AG04449 (cell line): Measurements from ENCODE around the gene TMEM129.

Experiments used
- CTCF ChIA-PET: fragments of 350-600 bp; formaldehyde crosslinking; extraction: SDS; loops from one replicate; lab custom pipeline; 2021; ENCODE audit warnings: antibody characterized with exemption; lab: Yijun Ruan, JAX
- POLR2A ChIA-PET: fragments of 400-600, 350-600 bp; formaldehyde crosslinking; extraction: SDS; loops from one replicate; lab custom pipeline; 2020; ENCODE audit warnings: antibody characterized with exemption, inconsistent platforms; lab: Yijun Ruan, JAX
- DNase-seq: peaks from one replicate; pipeline ENCODE4 v3.0.0-alpha.2; 2010; ENCODE audit warnings: low read depth, low spot score
- H3K4me3 ChIP-seq: 2 replicates; pipeline ENCODE4 v1.5.1; 2011; ENCODE audit warnings: low read depth, mild to moderate bottlenecking, control low read depth, low read length
- TF ChIP-seq, protein P1 (sequence below): IDR thresholded peaks from one replicate; pipeline ENCODE4 v1.5.1; 2011; ENCODE audit warnings: mild to moderate bottlenecking, moderate library complexity, low read length, control low read depth, inconsistent platforms; ENCODE audit not compliant: insufficient read depth; ENCODE audit errors: missing control alignments

Gene TMEM129

DNA sequence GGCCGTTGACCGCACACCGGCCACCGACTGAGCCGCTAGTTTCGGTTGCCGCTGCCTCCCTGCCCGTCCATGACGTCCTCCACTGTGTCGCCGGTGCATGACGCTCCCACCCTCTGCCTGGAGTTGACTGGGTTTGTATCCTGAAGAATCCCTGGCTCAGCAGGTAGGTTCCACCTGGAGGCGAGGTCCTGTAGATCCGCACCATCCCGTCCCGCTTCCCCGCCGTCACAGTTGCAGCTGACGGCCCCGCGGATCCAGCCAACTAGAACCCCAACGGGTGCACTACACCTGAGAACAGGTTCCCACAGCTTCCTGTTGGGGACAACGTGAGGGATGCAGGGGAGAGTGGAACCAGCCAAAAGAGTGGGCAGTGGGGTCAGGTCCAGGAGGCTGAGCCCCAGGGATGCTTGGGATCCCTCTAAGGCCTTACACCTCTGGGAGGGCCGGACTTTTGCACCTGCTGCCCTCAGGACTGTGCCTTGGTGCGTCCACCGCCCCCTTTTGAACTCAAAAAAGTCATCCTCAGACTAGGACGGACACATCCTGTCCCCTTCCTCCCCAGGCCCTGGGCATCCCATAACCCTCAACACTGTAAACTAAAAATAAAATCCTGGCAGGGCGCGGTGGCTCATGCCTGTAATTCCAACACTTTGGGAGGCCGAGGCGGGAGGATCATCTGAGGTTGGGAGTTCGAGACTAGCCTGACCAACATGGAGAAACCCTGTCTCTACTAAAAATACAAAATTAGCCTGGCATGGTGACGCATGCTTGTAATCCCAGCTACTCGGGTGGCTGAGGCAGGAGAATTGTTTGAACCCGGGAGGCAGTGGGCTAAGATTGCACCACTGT lies 7.9 kb downstream of the TMEM129 start:
- TF ChIP-seq, protein P1, sequence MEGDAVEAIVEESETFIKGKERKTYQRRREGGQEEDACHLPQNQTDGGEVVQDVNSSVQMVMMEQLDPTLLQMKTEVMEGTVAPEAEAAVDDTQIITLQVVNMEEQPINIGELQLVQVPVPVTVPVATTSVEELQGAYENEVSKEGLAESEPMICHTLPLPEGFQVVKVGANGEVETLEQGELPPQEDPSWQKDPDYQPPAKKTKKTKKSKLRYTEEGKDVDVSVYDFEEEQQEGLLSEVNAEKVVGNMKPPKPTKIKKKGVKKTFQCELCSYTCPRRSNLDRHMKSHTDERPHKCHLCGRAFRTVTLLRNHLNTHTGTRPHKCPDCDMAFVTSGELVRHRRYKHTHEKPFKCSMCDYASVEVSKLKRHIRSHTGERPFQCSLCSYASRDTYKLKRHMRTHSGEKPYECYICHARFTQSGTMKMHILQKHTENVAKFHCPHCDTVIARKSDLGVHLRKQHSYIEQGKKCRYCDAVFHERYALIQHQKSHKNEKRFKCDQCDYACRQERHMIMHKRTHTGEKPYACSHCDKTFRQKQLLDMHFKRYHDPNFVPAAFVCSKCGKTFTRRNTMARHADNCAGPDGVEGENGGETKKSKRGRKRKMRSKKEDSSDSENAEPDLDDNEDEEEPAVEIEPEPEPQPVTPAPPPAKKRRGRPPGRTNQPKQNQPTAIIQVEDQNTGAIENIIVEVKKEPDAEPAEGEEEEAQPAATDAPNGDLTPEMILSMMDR = no peak
- peak overlapping the region; percentile 89 for H3K4me3 ChIP-seq
- ChIA-PET POLR2A (interaction anchor here (0.9 to 1.3 kb wide), 4 partner anchors 8 to 85 kb away, joined by 3 to 21 read pairs (median 6); partner anchors contain the start of genes TACC3 and TMEM129), CTCF (interaction anchor here (1.1 to 7.8 kb wide), 4 partner anchors 9 to 20 kb away, joined by 3 to 56 read pairs (median 12); no protein-coding TSS in a partner anchor)
- no peak for DNase-seq

DNA sequence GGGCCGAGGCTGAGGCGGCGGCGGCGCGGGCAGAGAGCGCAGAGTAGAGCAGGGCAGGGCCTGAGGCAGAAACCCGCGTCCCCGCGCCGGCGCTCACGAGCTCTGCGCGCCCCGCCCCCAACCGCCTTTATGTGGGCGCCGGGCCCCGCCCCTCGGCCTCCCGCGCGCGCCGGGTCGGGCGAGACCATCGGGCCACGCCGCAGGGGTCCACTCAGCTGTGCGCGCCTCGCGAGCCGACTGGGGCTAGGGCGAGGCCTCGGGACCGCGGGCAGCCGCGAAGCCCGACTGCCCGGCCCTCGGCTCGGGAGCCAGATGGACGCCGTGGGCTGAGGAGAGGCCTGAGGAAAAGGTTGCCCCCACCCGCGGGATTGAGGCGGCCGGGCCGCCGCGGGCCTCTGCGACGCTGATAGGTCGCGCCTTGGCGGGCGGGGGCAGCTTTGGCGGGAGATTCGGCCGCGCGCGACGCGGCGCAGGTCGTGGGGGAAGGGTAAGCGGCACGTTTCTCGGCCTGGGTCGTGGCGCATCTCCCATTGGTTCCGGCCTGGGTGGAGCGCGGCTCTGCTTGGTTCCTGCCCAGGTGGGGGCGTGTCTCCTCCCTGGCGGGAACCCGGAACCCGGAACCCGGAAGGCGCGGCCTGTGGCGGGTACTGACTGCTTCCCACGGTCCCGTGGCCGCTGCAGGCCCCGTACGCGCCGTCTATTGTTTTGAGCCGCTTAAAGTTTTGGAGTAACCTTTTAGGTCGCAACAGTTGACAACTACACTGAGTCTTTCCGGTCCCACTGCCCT lies 8.7 kb downstream of the TMEM129 start, which contains the start of gene SLBP:
Gene SLBP (minus strand): TSS at position 104 of the 787 bp plus-strand sequence. CDS start 131 bp downstream, outside the sequence.
- peak within 1 kb of the TSS; percentile 89 for H3K4me3 ChIP-seq
- no peak for DNase-seq
- TF ChIP-seq, protein P1 = no peak
- CTCF ChIA-PET = interaction anchor here (1.1 to 7.8 kb wide), 4 partner anchors 8 to 19 kb away, joined by 3 to 56 read pairs (median 12); no protein-coding TSS in a partner anchor
- POLR2A ChIA-PET = interaction anchor here (0.6 to 1.3 kb wide), 7 partner anchors 8 to 163 kb away, joined by 3 to 21 read pairs (median 4); partner anchors contain the start of genes TACC3 and TMEM129

DNA sequence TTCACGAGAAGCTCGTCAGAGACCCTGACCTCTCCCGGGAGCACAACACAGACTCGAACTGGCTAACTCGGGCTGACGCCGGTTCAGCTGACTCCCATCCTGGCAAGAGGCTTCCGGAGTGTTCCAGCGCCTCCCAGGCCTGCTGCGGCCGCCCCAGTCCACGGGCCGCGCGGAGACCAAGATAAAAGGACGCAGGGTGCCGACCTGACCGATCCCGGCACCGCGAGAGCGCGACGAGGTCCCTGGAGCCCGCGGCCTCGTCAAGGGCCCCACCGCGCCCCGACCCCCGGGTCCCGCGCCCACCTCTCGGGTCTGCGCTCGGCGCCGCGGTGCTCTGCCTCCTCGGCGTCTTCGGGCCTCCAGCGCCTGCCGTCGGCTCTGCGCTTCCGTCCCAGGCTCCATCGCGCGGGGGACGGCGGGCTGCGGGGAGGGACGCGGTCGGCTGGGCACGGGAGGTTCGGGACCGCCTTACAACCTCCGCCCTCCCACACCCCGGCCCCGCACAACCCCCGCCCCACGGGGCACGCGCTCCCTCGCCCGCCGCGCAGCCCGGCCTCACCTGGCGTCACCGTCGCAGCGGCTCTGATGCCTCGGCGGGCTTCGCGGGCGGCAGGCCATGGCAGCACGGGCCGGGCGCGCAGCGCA lies 9.4 kb downstream of the TMEM129 start:
- TF ChIP-seq, protein P1 = no peak
- CTCF ChIA-PET = interaction anchor here (3.8 to 7.8 kb wide), 2 partner anchors 15 to 19 kb away, joined by 20 to 56 read pairs; no protein-coding TSS in a partner anchor
- H3K4me3 ChIP-seq = peak overlapping the region; percentile 89
- POLR2A ChIA-PET = interaction anchor here (0.6 to 1.3 kb wide), 7 partner anchors 9 to 164 kb away, joined by 3 to 21 read pairs (median 3); partner anchors contain the start of genes TACC3 and TMEM129
- no peak for DNase-seq

DNA sequence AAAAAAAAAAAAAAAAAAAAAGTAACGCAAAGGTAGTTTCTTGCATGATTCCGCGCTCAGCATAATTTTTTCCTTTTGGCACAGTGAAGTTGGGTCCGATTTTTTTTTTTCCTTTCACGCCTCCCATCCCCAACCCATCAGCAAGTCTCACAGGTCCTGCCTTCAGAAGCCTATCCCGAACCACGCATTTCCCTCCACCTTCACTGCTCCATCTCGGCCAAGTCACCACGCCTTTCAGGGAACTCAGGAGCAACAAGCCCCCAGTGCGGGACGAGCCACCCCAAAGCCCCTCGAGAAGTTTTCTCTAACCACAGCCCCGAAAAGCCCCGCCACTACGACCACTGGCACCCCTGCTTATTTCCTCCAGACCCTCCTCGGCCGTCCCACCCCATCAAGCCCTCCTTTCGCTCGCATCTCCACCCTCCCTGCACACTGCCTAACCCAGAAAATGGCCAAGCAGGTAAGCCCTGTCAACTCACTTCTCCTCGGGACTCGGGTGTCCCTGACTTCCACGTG lies 10.0 kb downstream of the TMEM129 start:
- peak overlapping the region; percentile 89 for H3K4me3 ChIP-seq
- POLR2A ChIA-PET = interaction anchor here (0.7 kb wide), 1 partner anchor 10 kb away, joined by 3 read pairs; the partner anchor contains the start of genes TACC3 and TMEM129
- CTCF ChIA-PET = interaction anchor here (3.8 to 7.8 kb wide), 2 partner anchors 16 to 18 kb away, joined by 20 to 56 read pairs; no protein-coding TSS in a partner anchor
- DNase-seq = no peak
- TF ChIP-seq, protein P1 = no peak

DNA sequence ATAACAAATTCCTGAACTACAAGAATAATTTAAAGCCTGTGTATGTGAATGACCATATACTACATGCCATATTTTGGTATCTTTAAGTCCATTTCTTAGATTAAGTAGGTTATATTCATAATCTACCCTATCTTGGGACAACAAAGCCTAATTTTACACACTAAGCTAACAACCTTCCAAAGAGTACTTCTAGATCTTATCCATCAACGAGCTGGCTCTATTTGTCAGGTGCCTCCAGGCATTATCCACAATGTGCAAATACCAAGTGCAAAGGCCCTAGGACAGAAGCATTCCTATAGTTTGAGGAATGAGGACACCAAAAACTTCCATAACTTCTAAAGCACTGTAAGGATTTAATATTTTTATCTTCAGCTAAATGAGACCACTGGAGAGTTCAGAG lies 12.5 kb downstream of the TMEM129 start:
- TF ChIP-seq, protein P1 = no peak
- CTCF ChIA-PET = interaction anchor here (0.9 to 10.5 kb wide), 6 partner anchors 9 to 39 kb away, joined by 3 to 195 read pairs (median 10); no protein-coding TSS in a partner anchor
- no peak overlapping the region for H3K4me3 ChIP-seq
- DNase-seq = no peak
- POLR2A ChIA-PET = no interaction called here
